ENCODE data around the gene GALNT18. TPM values are rescaled to one million over a fixed set of nuclear protein-coding genes. Genes with fewer than 3 reads are reported as not detected.

The GALNT18 gene
- total RNA-seq, 1 donor from 2014 or later = 24.4 TPM

DNA sequence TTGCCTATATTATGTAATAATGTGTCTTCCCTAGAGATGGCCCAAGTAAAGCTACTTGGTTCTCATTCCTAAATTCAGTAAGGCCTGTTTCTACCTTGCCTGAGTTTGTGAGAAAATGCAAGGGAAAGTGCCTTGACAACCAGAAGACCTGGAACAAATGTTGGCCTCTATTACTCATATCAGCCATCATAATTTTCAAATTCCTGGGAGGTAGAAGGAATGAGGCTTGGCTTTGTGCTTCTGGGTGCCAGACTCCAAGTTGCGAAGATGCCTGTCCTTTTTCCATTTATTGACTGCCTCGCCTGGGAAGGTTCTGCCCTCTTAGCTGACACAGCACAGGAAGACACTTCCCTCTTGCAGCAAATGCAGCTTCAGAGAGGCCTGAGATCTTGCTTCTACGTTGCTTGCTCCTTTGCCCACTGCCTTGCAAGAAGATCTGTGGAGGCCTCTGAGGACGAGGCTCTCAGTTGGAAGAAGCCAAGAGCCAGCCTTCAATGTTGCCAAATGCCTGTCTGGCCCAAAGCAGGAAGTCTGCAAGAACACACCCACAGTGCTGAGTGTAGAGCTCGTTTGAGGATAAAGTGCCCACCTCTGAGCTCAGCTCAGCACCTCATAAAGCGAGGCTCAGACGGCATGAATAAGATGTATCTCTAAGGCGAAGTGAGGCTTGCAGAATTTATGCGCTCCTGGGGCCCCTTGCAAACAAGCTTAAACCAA is 120.1 kb downstream of the GALNT18 start:
- Histone ChIP-seq H3K9me3 (replicated peaks) (no peaks in the 10 kb centered on the region), H3K4me1 (peaks cover 59% of the 10 kb centered on the region), H3K36me3 (no peaks in the 10 kb centered on the region), H3K27ac (replicated peaks) (peak overlapping the region; percentile 47), H3K27me3 (ENCODE audit: low read depth) (no peaks in the 10 kb centered on the region), H3K4me3 (no peak overlapping the region)
- intact Hi-C loops (cut with micrococcal nuclease) = no loop called here
- TF ChIP-seq CTCF (IDR thresholded peaks at IDR 0.05; ENCODE audit: borderline replicate concordance) = no peak
- no peak for DNase-seq

DNA sequence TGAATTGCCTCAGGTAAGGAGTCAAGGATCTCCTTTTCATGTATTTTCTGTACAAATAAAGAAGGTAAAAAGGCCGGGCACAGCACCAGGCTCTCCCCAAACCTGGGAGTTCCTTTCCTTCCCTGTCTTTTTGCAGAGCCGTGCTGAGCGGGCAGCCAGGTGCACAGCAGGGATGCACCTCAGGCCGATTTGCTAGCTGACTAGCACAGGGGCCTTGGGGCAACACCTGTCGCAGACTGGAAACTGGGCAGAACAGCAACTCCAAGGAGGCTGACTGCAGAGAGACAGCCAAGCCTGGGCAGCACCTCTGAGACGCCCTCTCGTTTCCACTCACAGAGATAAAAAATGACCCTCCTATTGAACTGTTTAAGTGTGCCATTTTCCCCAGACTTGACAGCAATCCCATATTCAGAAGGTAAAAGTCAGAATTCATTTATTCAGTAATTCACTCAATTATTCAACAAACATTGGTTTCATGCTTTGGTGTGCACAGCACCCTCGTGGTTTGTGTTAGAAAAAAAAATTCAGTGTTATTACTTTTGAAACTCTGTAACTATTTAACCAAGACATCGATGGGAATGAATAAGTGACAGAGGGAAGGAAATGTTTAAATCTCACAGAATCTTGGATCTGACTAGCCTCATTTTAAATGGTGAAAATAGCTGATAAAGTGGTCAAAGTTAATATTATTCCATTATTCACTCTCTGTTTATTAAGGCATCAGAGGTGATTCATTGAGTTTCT is 120.9 kb downstream of the GALNT18 start:
- DNase-seq = no peak
- peaks cover 59% of the 10 kb centered on the region for H3K4me1 ChIP-seq
- no peaks in the 10 kb centered on the region for H3K36me3 ChIP-seq
- intact Hi-C loops (cut with micrococcal nuclease) = no loop called here
- no peaks in the 10 kb centered on the region for H3K27me3 ChIP-seq (ENCODE audit: low read depth)
- no peak overlapping the region for H3K4me3 ChIP-seq
- no peak overlapping the region for H3K27ac ChIP-seq (replicated peaks)
- no peak for TF ChIP-seq CTCF (IDR thresholded peaks at IDR 0.05; ENCODE audit: borderline replicate concordance)
- H3K9me3 ChIP-seq (replicated peaks) = no peaks in the 10 kb centered on the region

DNA sequence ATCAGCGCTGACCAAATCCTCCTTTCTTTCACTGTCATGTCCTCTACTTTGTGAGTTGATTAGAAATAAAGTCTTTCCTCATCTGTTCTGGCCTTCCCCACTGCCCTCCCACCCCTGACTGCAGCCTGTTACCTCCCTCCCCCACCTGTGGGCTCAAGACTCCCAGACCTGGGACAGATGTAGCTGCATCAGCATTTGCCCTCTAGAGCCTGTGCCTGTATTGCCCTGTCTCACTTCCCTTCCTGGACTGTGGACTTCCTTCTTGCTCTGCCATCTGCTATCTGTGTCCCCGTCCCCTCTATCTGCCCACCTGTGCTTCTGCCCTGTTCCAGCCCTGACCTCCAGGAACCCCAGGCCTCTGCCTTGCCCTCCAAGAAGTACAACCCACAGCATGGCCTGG is 122.5 kb downstream of the GALNT18 start:
- no peak for DNase-seq
- peaks cover 59% of the 10 kb centered on the region for H3K4me1 ChIP-seq
- no peak for TF ChIP-seq CTCF (IDR thresholded peaks at IDR 0.05; ENCODE audit: borderline replicate concordance)
- H3K36me3 ChIP-seq = no peaks in the 10 kb centered on the region
- H3K4me3 ChIP-seq = no peak overlapping the region
- no peaks in the 10 kb centered on the region for H3K9me3 ChIP-seq (replicated peaks)
- intact Hi-C loops (cut with micrococcal nuclease) = no loop called here
- no peak overlapping the region for H3K27ac ChIP-seq (replicated peaks)
- H3K27me3 ChIP-seq (ENCODE audit: low read depth) = no peaks in the 10 kb centered on the region

DNA sequence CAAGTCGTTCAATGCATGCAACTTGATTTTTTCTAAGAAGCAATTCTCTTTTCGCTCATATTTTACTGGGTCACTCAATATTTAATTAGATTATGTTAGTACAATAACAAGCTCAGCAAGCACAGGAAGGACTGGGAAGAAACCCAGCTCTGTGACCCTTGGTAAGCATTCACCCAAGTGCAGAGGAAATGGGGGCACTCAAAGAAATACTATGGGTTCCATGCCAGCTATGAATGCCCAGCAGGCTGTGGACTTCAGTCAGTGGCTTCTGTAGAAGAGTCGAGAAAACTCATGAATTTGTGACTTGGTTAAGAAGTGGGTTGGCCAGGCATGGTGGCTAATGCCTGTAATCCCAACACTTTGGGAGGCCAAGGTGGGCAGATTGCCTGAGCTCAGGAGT is 123.6 kb downstream of the GALNT18 start:
- Histone ChIP-seq H3K4me1 (peaks cover 56% of the 10 kb centered on the region), H3K9me3 (replicated peaks) (no peaks in the 10 kb centered on the region), H3K27ac (replicated peaks) (no peak overlapping the region), H3K27me3 (ENCODE audit: low read depth) (no peaks in the 10 kb centered on the region), H3K4me3 (no peak overlapping the region), H3K36me3 (no peaks in the 10 kb centered on the region)
- intact Hi-C loops (cut with micrococcal nuclease) = no loop called here
- no peak for TF ChIP-seq CTCF (IDR thresholded peaks at IDR 0.05; ENCODE audit: borderline replicate concordance)
- DNase-seq = no peak

GRCh38 chr11:11496879-11497278 is 124.9 kb downstream of the GALNT18 start:
- Histone ChIP-seq H3K27me3 (ENCODE audit: low read depth) (no peaks in the 10 kb centered on the region), H3K4me3 (no peak overlapping the region), H3K4me1 (peaks cover 45% of the 10 kb centered on the region), H3K27ac (replicated peaks) (no peak overlapping the region), H3K36me3 (no peaks in the 10 kb centered on the region), H3K9me3 (replicated peaks) (no peaks in the 10 kb centered on the region)
- DNase-seq = no peak
- TF ChIP-seq CTCF (IDR thresholded peaks at IDR 0.05; ENCODE audit: borderline replicate concordance) = no peak
- intact Hi-C loops (cut with micrococcal nuclease) = no loop called here
